HEK293 (cell line): ENCODE results near the gene SLC2A9.

Experiments used
- CTCF ChIA-PET: fragments of 350-600 bp; formaldehyde crosslinking; extraction: SDS; loops from one replicate; lab custom pipeline; 2021; ENCODE audit warnings: antibody characterized with exemption; lab: Yijun Ruan, JAX
- POLR2A ChIA-PET: fragments of 300-600 bp; formaldehyde crosslinking; extraction: SDS; loops from one replicate; lab custom pipeline; 2020; ENCODE audit warnings: antibody characterized with exemption, inconsistent platforms; lab: Yijun Ruan, JAX
- H3K27ac ChIP-seq: fragments of 200-500 bp; sonication (Bioruptor generic); 2 replicates; pipeline ENCODE4 v1.5.1; 2014; ENCODE audit warnings: low read depth, low read length, control low read depth, inconsistent platforms; ENCODE audit errors: extremely low read depth
- H3K36me3 ChIP-seq, 2 experiments: fragments of 200-500 bp in 1 of 2; sonication (Bioruptor generic) in 1 of 2; 1 replicate in 1 of 2; 2 replicates in 1 of 2; pipeline ENCODE4 v1.5.1; 2014 to 2017; ENCODE audit warnings: inconsistent platforms in 2 of 2, low read length in 2 of 2; ENCODE audit not compliant: control insufficient read depth in 2 of 2, insufficient read depth in 1 of 2
- H3K4me1 ChIP-seq: fragments of 200-500 bp; sonication (Bioruptor generic); 2 replicates; pipeline ENCODE4 v1.5.1; 2014; ENCODE audit warnings: mild to moderate bottlenecking, low read length, inconsistent platforms; ENCODE audit not compliant: control insufficient read depth, insufficient read depth
- H3K4me3 ChIP-seq: 2 replicates; pipeline ENCODE4 v1.5.1; 2011; ENCODE audit warnings: low read depth, mild to moderate bottlenecking, control low read depth, low read length, moderate library complexity
- H3K9me3 ChIP-seq: fragments of 200-500 bp; sonication (Bioruptor generic); 2 replicates; pipeline ENCODE4 v1.5.1; 2014; ENCODE audit warnings: low read depth, low read length, inconsistent platforms; ENCODE audit not compliant: control insufficient read depth, insufficient read depth
- GLI2 ChIP-seq: fragments of 450-650 bp; formaldehyde crosslinking; IDR thresholded peaks from 2 replicates; pipeline ENCODE4; 2017; ENCODE audit warnings: missing biosample characterization, missing genetic modification characterization, low read depth, borderline replicate concordance
- KLF9 ChIP-seq: fragments of 450-650 bp; formaldehyde crosslinking; IDR thresholded peaks from 2 replicates; pipeline ENCODE4 v1.5.1; 2016; ENCODE audit warnings: missing biosample characterization, missing genetic modification characterization, low read depth
- SCRT1 ChIP-seq: fragments of 450-650 bp; formaldehyde crosslinking; IDR thresholded peaks from 2 replicates; pipeline ENCODE4 v1.5.1; 2016; ENCODE audit warnings: missing biosample characterization, missing genetic modification characterization, borderline replicate concordance
- SP3 ChIP-seq: fragments of 450-650 bp; formaldehyde crosslinking; IDR thresholded peaks from 2 replicates; pipeline ENCODE4 v1.5.1; 2016; ENCODE audit warnings: missing biosample characterization, missing genetic modification characterization
- ZBTB48 ChIP-seq: fragments of 450-650 bp; formaldehyde crosslinking; IDR thresholded peaks from 2 replicates; pipeline ENCODE4 v1.5.1; 2016; ENCODE audit warnings: missing biosample characterization, missing genetic modification characterization
- ZNF146 ChIP-seq: fragments of 450-650 bp; formaldehyde crosslinking; IDR thresholded peaks from 2 replicates; pipeline ENCODE4 v1.5.1; 2016; ENCODE audit warnings: missing biosample characterization, missing genetic modification characterization
- ZNF16 ChIP-seq: fragments of 450-650 bp; formaldehyde crosslinking; IDR thresholded peaks from 2 replicates; pipeline ENCODE4 v1.5.1; 2016; ENCODE audit warnings: low read depth, missing biosample characterization, missing genetic modification characterization
- ZNF24 ChIP-seq: fragments of 450-650 bp; formaldehyde crosslinking; IDR thresholded peaks from 2 replicates; pipeline ENCODE4 v1.5.1; 2016; ENCODE audit warnings: missing biosample characterization, missing genetic modification characterization
- ZNF354C ChIP-seq: fragments of 450-650 bp; formaldehyde crosslinking; IDR thresholded peaks from 2 replicates; pipeline ENCODE4 v1.5.1; 2016; ENCODE audit warnings: missing biosample characterization, missing genetic modification characterization, low read depth, borderline replicate concordance
- ZNF510 ChIP-seq: fragments of 450-650 bp; formaldehyde crosslinking; IDR thresholded peaks from 2 replicates; pipeline ENCODE4 v1.5.1; 2018; ENCODE audit warnings: mild to moderate bottlenecking, missing genetic modification characterization, missing biosample characterization; ENCODE audit not compliant: insufficient replicate concordance
- ZNF530 ChIP-seq: fragments of 450-650 bp; formaldehyde crosslinking; IDR thresholded peaks from 2 replicates; pipeline ENCODE4 v1.5.1; 2016; ENCODE audit warnings: low read depth, missing biosample characterization, missing genetic modification characterization
- ZNF555 ChIP-seq: fragments of 450-650 bp; formaldehyde crosslinking; conservative IDR thresholded peaks from 2 replicates; pipeline ENCODE4 v1.5.1; 2017; ENCODE audit warnings: missing biosample characterization, mild to moderate bottlenecking, missing genetic modification characterization, inconsistent platforms
- ZNF560 ChIP-seq: fragments of 450-650 bp; formaldehyde crosslinking; IDR thresholded peaks from 2 replicates; pipeline ENCODE4 v1.5.1; 2017; ENCODE audit warnings: missing biosample characterization, missing genetic modification characterization, borderline replicate concordance
- ZNF596 ChIP-seq: fragments of 450-650 bp; IDR thresholded peaks from 2 replicates; pipeline ENCODE4 v1.5.0; 2018; ENCODE audit warnings: missing biosample characterization, mild to moderate bottlenecking, missing genetic modification characterization, moderate library complexity
- ZNF610 ChIP-seq: fragments of 450-650 bp; formaldehyde crosslinking; IDR thresholded peaks from 2 replicates; pipeline ENCODE4 v1.5.1; 2016; ENCODE audit warnings: missing biosample characterization, missing genetic modification characterization, borderline replicate concordance
- TF ChIP-seq, protein P1 (sequence below): fragments of 450-650 bp; formaldehyde crosslinking; IDR thresholded peaks from 2 replicates; pipeline ENCODE4 v1.5.1; 2016; ENCODE audit warnings: missing biosample characterization, missing genetic modification characterization
- TF ChIP-seq, protein P2 (sequence below): fragments of 450-650 bp; formaldehyde crosslinking; IDR thresholded peaks from 2 replicates; pipeline ENCODE4 v1.5.1; 2016; ENCODE audit warnings: missing biosample characterization, missing genetic modification characterization, borderline replicate concordance
- TF ChIP-seq, protein P3 (sequence below): fragments of 450-650 bp; formaldehyde crosslinking; IDR thresholded peaks from 2 replicates; pipeline ENCODE4 v1.5.1; 2016; ENCODE audit warnings: missing biosample characterization, missing genetic modification characterization
- TF ChIP-seq, protein P4 (sequence below): fragments of 450-650 bp; formaldehyde crosslinking; IDR thresholded peaks from 2 replicates; pipeline ENCODE4 v1.5.1; 2016; ENCODE audit warnings: missing biosample characterization, missing genetic modification characterization

SLC2A9 gene

DNA sequence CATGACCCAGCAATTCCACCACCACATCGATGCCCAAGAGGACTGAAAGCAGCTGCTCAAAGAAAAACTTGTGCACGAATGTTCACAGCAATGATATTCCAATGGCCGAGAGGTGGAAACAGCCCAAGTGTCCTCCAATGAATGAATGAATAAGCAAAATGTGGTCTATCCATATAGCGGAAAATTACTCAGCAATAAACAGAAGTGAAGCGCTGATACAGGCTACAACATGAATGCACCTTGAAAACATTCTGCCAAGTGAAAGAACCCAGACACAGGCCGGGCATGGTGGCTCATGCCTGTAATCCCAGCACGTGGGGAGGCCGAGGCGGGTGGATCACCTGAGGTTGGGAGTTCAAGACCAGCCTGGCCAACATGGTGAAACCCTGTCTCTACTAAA is 5.2 kb upstream of the SLC2A9 start:
- Histone ChIP-seq H3K4me3 (no peak overlapping the region), H3K4me1 (no peaks in the 10 kb centered on the region), H3K9me3 (no peaks in the 10 kb centered on the region), H3K36me3 (no peaks in the 10 kb centered on the region), H3K27ac (no peak overlapping the region)
- POLR2A ChIA-PET, result no interaction called here
- TF ChIP-seq ZNF596 (tag by site-specific recombination) (no peak), ZNF510 (no peak), ZNF530 (tag by site-specific recombination) (no peak), ZNF16 (tag by site-specific recombination) (no peak), GLI2 (tag by site-specific recombination) (no peak), SCRT1 (tag by site-specific recombination) (no peak), ZNF610 (tag by site-specific recombination) (no peak), KLF9 (tag by site-specific recombination) (no peak), ZNF560 (no peak), ZNF555 (tag by site-specific recombination) (no peak), SP3 (tag by site-specific recombination) (no peak), ZNF354C (tag by site-specific recombination) (no peak), ZBTB48 (tag by site-specific recombination) (no peak), ZNF24 (no peak), ZNF146 (tag by site-specific recombination) (no peak)
- TF ChIP-seq, protein P1, sequence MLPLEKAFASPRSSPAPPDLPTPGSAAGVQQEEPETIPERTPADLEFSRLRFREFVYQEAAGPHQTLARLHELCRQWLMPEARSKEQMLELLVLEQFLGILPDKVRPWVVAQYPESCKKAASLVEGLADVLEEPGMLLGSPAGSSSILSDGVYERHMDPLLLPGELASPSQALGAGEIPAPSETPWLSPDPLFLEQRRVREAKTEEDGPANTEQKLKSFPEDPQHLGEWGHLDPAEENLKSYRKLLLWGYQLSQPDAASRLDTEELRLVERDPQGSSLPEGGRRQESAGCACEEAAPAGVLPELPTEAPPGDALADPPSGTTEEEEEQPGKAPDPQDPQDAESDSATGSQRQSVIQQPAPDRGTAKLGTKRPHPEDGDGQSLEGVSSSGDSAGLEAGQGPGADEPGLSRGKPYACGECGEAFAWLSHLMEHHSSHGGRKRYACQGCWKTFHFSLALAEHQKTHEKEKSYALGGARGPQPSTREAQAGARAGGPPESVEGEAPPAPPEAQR (tag by site-specific recombination), result no peak
- TF ChIP-seq, protein P2, sequence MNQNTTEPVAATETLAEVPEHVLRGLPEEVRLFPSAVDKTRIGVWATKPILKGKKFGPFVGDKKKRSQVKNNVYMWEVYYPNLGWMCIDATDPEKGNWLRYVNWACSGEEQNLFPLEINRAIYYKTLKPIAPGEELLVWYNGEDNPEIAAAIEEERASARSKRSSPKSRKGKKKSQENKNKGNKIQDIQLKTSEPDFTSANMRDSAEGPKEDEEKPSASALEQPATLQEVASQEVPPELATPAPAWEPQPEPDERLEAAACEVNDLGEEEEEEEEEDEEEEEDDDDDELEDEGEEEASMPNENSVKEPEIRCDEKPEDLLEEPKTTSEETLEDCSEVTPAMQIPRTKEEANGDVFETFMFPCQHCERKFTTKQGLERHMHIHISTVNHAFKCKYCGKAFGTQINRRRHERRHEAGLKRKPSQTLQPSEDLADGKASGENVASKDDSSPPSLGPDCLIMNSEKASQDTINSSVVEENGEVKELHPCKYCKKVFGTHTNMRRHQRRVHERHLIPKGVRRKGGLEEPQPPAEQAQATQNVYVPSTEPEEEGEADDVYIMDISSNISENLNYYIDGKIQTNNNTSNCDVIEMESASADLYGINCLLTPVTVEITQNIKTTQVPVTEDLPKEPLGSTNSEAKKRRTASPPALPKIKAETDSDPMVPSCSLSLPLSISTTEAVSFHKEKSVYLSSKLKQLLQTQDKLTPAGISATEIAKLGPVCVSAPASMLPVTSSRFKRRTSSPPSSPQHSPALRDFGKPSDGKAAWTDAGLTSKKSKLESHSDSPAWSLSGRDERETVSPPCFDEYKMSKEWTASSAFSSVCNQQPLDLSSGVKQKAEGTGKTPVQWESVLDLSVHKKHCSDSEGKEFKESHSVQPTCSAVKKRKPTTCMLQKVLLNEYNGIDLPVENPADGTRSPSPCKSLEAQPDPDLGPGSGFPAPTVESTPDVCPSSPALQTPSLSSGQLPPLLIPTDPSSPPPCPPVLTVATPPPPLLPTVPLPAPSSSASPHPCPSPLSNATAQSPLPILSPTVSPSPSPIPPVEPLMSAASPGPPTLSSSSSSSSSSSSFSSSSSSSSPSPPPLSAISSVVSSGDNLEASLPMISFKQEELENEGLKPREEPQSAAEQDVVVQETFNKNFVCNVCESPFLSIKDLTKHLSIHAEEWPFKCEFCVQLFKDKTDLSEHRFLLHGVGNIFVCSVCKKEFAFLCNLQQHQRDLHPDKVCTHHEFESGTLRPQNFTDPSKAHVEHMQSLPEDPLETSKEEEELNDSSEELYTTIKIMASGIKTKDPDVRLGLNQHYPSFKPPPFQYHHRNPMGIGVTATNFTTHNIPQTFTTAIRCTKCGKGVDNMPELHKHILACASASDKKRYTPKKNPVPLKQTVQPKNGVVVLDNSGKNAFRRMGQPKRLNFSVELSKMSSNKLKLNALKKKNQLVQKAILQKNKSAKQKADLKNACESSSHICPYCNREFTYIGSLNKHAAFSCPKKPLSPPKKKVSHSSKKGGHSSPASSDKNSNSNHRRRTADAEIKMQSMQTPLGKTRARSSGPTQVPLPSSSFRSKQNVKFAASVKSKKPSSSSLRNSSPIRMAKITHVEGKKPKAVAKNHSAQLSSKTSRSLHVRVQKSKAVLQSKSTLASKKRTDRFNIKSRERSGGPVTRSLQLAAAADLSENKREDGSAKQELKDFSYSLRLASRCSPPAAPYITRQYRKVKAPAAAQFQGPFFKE (tag by site-specific recombination), result no peak
- TF ChIP-seq, protein P3, sequence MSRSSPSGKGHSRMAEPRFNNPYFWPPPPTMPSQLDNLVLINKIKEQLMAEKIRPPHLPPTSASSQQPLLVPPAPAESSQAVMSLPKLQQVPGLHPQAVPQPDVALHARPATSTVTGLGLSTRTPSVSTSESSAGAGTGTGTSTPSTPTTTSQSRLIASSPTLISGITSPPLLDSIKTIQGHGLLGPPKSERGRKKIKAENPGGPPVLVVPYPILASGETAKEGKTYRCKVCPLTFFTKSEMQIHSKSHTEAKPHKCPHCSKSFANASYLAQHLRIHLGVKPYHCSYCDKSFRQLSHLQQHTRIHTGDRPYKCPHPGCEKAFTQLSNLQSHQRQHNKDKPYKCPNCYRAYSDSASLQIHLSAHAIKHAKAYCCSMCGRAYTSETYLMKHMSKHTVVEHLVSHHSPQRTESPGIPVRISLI (tag by site-specific recombination), result no peak
- TF ChIP-seq, protein P4, sequence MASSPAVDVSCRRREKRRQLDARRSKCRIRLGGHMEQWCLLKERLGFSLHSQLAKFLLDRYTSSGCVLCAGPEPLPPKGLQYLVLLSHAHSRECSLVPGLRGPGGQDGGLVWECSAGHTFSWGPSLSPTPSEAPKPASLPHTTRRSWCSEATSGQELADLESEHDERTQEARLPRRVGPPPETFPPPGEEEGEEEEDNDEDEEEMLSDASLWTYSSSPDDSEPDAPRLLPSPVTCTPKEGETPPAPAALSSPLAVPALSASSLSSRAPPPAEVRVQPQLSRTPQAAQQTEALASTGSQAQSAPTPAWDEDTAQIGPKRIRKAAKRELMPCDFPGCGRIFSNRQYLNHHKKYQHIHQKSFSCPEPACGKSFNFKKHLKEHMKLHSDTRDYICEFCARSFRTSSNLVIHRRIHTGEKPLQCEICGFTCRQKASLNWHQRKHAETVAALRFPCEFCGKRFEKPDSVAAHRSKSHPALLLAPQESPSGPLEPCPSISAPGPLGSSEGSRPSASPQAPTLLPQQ, result no peak
- CTCF ChIA-PET, result interaction anchor here (1.5 kb wide), 1 partner anchor 10 kb away, joined by 7 read pairs; no protein-coding TSS in a partner anchor
